ENCODE measurements around the gene C10orf90.

Gene C10orf90

DNA sequence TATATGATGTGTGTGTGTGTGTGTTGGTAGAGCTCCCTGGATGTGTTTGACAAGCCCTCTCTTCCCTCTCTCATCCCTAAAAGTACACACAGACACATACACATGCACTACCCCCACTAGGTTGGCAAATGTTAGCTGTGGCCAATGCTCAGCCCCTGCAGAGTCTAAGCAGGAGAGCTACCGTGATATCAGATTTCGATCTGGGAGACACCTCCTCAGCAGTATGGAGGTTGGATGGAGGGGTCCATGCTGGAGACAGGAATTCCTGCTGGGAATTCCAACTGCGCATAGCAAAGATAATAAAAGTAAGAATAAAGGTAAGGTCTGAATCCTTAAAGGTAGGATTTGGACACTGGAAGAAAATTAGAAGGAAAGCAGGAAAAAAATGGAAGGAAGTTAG lies 85.7 kb downstream of the C10orf90 start:
- Histone ChIP-seq H3K9me3 (ENCODE audit: control insufficient read depth, insufficient read depth, low read length) (no peaks in the 10 kb centered on the region; the same call in 1 of the 2 replicates), H3K79me2 (ENCODE audit: control insufficient read depth, low read length) (no peaks in the 10 kb centered on the region), H3K4me2 (ENCODE audit: low read length) (no peak overlapping the region), H3K27me3 (ENCODE audit: control insufficient read depth, low read length) (no peaks in the 10 kb centered on the region), H3K36me3 (ENCODE audit: control insufficient read depth, low read length) (no peaks in the 10 kb centered on the region), H4K20me1 (ENCODE audit: control insufficient read depth, insufficient read depth, low read depth, low read length) (no peaks in the 10 kb centered on the region), H3K4me3 (ENCODE audit: low read length) (no peak overlapping the region), H3K27ac (ENCODE audit: low read depth, low read length) (no peak overlapping the region), H3K4me1 (ENCODE audit: control insufficient read depth, low read length) (no peaks in the 10 kb centered on the region), H3K9me2 (replicated peaks; ENCODE audit: control insufficient read depth, low read length) (no peaks in the 10 kb centered on the region), H3F3A (ENCODE audit: control insufficient read depth, insufficient read depth) (no peaks in the 10 kb centered on the region)
- TF ChIP-seq, protein P1, sequence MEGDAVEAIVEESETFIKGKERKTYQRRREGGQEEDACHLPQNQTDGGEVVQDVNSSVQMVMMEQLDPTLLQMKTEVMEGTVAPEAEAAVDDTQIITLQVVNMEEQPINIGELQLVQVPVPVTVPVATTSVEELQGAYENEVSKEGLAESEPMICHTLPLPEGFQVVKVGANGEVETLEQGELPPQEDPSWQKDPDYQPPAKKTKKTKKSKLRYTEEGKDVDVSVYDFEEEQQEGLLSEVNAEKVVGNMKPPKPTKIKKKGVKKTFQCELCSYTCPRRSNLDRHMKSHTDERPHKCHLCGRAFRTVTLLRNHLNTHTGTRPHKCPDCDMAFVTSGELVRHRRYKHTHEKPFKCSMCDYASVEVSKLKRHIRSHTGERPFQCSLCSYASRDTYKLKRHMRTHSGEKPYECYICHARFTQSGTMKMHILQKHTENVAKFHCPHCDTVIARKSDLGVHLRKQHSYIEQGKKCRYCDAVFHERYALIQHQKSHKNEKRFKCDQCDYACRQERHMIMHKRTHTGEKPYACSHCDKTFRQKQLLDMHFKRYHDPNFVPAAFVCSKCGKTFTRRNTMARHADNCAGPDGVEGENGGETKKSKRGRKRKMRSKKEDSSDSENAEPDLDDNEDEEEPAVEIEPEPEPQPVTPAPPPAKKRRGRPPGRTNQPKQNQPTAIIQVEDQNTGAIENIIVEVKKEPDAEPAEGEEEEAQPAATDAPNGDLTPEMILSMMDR (IDR thresholded peaks at IDR 0.05; ENCODE audit: low read depth, low read length, poor library complexity, severe bottlenecking) = no peak
- no peak for TF ChIP-seq EZH2phosphoT487 (IDR thresholded peaks at IDR 0.05; ENCODE audit: borderline replicate concordance, low read length)

DNA sequence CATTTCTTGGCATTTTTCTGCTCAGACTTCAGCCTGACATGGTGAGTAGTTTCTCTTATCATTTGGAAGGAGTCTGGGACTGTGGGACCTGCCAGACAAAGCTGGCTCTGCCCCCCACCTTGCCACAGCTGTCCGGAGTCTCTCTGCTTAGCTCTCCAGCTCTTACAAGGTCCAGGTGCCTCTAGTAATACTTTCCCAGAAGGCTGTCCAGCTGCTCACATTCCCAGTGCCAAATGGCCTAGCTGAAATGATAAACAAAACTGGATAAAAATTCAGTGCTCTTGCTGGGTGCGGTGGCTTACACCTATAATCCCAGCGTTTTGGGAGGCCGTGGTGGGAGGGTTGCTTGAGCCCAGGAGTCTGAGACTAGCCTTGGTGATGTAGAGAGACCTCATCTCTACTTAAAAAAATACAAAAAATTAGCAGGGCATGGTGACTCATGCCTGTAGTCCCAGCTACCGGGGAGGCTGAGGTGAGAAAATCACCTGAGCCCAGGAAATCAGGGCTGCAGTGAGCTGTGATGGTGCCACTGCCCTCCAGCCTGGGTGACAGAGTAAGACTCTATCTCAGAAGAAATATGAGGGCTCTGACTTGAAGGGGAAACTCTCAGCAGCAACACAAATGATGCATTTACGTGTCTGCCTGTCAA lies 86.8 kb downstream of the C10orf90 start:
- no peak overlapping the region for H3K27ac ChIP-seq (ENCODE audit: low read depth, low read length)
- H3K4me1 ChIP-seq (ENCODE audit: control insufficient read depth, low read length) = no peaks in the 10 kb centered on the region
- TF ChIP-seq EZH2phosphoT487 (IDR thresholded peaks at IDR 0.05; ENCODE audit: borderline replicate concordance, low read length) = no peak
- TF ChIP-seq, protein P1 (IDR thresholded peaks at IDR 0.05; ENCODE audit: low read depth, low read length, poor library complexity, severe bottlenecking) = no peak
- H4K20me1 ChIP-seq (ENCODE audit: control insufficient read depth, insufficient read depth, low read depth, low read length) = no peaks in the 10 kb centered on the region
- no peaks in the 10 kb centered on the region for H3F3A ChIP-seq (ENCODE audit: control insufficient read depth, insufficient read depth)
- H3K9me2 ChIP-seq (replicated peaks; ENCODE audit: control insufficient read depth, low read length) = no peaks in the 10 kb centered on the region
- H3K27me3 ChIP-seq (ENCODE audit: control insufficient read depth, low read length) = no peaks in the 10 kb centered on the region
- no peak overlapping the region for H3K4me2 ChIP-seq (ENCODE audit: low read length)
- no peaks in the 10 kb centered on the region; the same call in 1 of the 2 replicates for H3K9me3 ChIP-seq (ENCODE audit: control insufficient read depth, insufficient read depth, low read length)
- H3K79me2 ChIP-seq (ENCODE audit: control insufficient read depth, low read length) = no peaks in the 10 kb centered on the region
- no peaks in the 10 kb centered on the region for H3K36me3 ChIP-seq (ENCODE audit: control insufficient read depth, low read length)
- no peak overlapping the region for H3K4me3 ChIP-seq (ENCODE audit: low read length)

DNA sequence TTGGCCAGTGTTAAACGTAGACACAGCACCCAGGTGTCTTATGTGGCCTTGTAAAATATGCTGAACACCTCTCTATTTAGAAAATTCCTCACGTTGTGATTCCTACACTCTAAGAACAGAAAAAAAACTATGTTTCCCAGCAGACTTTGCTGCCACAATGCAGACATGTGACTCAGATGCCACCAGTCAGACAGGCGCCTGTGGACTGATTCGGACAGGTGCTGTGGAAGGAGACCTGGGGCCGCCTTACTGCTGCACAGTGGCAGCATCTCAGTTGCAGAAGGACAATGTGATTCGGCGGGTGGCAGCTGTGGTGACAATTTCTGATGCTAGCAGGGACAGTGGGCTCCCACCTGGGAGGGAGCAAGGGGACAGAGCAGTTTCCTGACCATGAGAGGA lies 88.8 kb downstream of the C10orf90 start:
- Histone ChIP-seq H4K20me1 (ENCODE audit: control insufficient read depth, insufficient read depth, low read depth, low read length) (no peaks in the 10 kb centered on the region), H3K27me3 (ENCODE audit: control insufficient read depth, low read length) (no peaks in the 10 kb centered on the region), H3K4me2 (ENCODE audit: low read length) (no peak overlapping the region), H3K36me3 (ENCODE audit: control insufficient read depth, low read length) (no peaks in the 10 kb centered on the region), H3K27ac (ENCODE audit: low read depth, low read length) (no peak overlapping the region), H3K4me1 (ENCODE audit: control insufficient read depth, low read length) (no peaks in the 10 kb centered on the region), H3F3A (ENCODE audit: control insufficient read depth, insufficient read depth) (no peaks in the 10 kb centered on the region), H3K9me3 (ENCODE audit: control insufficient read depth, insufficient read depth, low read length) (no peaks in the 10 kb centered on the region; the same call in 1 of the 2 replicates), H3K79me2 (ENCODE audit: control insufficient read depth, low read length) (no peaks in the 10 kb centered on the region), H3K9me2 (replicated peaks; ENCODE audit: control insufficient read depth, low read length) (no peaks in the 10 kb centered on the region), H3K4me3 (ENCODE audit: low read length) (no peak overlapping the region)
- no peak for TF ChIP-seq EZH2phosphoT487 (IDR thresholded peaks at IDR 0.05; ENCODE audit: borderline replicate concordance, low read length)
- TF ChIP-seq, protein P1 (IDR thresholded peaks at IDR 0.05; ENCODE audit: low read depth, low read length, poor library complexity, severe bottlenecking) = no peak

Data from DOHH2 (cell line).